Measurements from ENCODE around the gene RABL2B.
"Not testable (repeated sequence)": the region's sequence is repeated elsewhere in the genome, so short reads cannot be mapped to it uniquely, and the experiment has no call there.

Gene RABL2B

DNA sequence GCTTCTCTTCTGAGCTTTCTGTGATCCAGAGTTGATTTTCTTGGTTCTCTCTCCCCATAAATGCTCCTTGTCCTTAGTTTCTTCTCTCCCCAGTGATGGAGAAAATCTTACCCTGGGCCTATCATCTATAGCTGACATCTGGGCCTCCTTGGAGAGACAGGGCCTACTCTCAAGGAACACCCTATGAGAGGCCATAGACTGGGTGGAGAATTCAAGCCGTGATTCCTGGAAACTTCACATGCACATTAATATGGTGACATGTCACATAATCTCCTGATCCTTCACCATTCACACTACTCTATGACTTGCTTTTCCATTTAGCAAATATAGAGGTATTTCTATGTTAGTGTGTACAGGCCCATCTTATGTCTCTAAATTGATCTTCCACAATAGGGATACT lies 35.9 kb downstream of the RABL2B start:
- H3K4me3 ChIP-seq (ENCODE audit: low read length); DNase-seq (ENCODE audit: low read depth): not testable (repeated sequence)

DNA sequence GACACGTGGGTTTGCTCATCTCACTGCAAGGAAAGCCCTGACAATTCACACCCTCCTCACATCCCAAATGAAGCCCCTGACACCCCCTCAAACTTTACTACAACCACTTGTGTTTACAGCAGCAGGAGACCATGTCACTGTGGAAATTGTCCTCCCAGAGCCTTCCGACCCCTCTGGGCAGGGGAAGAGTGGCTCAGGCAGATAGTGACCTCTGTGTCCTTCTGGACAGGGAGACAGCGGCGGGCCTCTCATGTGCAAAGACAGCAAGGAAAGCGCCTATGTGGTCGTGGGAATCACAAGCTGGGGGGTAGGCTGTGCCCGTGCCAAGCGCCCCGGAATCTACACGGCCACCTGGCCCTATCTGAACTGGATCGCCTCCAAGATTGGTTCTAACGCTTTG lies 39.0 kb downstream of the RABL2B start:
- not testable (repeated sequence) for H3K4me3 ChIP-seq (ENCODE audit: low read length); DNase-seq (ENCODE audit: low read depth)

DNA sequence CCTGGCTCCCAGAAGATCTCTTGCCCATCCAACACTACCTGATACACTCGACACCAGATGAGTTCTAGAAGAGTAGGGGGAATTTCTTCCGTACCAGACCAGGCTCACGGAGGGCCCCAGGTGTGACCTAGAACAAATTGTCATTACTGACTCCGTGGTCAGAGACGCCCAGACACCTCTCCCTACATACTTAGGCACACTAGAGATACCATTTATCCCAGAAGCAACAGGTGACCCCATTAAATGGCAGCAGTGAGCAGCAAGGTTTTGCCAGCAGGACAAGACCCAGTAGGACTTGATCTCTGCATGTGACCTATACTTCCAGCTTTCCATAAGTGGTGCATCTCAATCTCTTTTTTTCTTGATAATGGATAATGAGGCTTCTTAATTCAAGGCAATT lies 42.7 kb downstream of the RABL2B start:
- not testable (repeated sequence) for H3K4me3 ChIP-seq (ENCODE audit: low read length); DNase-seq (ENCODE audit: low read depth)

DNA sequence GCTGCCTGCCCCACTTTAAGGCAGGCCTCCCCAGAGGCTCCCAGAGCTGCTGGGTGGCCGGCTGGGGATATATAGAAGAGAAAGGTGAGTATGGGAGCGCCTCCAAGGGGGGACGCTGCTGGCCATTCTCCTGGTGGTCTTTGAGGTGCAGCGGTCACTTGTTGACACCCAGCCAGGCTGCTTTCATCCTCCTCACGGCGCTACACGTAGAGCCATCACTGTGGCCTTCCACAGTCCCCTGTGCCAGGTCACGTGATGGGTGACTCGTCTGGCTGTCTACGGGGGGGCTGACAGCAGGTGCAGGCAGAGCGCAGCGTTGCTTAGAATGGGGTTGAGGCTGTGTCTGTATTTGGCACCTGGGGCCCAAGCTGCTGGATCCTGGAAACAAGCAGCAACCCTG lies 43.5 kb downstream of the RABL2B start:
- H3K4me3 ChIP-seq (ENCODE audit: low read length): no peak overlapping the region
- no peak for DNase-seq (ENCODE audit: low read depth)
- TF ChIP-seq, protein P1, sequence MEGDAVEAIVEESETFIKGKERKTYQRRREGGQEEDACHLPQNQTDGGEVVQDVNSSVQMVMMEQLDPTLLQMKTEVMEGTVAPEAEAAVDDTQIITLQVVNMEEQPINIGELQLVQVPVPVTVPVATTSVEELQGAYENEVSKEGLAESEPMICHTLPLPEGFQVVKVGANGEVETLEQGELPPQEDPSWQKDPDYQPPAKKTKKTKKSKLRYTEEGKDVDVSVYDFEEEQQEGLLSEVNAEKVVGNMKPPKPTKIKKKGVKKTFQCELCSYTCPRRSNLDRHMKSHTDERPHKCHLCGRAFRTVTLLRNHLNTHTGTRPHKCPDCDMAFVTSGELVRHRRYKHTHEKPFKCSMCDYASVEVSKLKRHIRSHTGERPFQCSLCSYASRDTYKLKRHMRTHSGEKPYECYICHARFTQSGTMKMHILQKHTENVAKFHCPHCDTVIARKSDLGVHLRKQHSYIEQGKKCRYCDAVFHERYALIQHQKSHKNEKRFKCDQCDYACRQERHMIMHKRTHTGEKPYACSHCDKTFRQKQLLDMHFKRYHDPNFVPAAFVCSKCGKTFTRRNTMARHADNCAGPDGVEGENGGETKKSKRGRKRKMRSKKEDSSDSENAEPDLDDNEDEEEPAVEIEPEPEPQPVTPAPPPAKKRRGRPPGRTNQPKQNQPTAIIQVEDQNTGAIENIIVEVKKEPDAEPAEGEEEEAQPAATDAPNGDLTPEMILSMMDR (conservative IDR thresholded peaks at IDR 0.05; ENCODE audit: low read depth, low read length): no peak

DNA sequence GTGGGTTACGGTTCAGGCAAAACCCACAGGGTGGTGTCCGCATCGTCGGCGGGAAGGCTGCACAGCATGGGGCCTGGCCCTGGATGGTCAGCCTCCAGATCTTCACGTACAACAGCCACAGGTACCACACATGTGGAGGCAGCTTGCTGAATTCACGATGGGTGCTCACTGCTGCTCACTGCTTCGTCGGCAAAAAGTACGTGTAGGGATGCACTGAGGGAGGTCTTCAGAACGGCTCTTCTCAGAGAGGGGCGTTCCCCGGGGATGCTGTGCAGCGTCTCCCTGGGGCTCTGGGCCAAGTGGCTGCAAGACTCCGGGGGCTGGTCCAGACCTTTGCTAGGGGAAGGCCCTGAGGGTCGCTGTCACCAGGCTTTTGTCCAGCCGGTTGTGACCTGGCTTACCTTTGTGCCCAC lies 44.2 kb downstream of the RABL2B start:
- TF ChIP-seq, protein P1 (conservative IDR thresholded peaks at IDR 0.05; ENCODE audit: low read depth, low read length): no peak
- H3K4me3 ChIP-seq (ENCODE audit: low read length): no peak overlapping the region
- DNase-seq (ENCODE audit: low read depth): no peak

DNA sequence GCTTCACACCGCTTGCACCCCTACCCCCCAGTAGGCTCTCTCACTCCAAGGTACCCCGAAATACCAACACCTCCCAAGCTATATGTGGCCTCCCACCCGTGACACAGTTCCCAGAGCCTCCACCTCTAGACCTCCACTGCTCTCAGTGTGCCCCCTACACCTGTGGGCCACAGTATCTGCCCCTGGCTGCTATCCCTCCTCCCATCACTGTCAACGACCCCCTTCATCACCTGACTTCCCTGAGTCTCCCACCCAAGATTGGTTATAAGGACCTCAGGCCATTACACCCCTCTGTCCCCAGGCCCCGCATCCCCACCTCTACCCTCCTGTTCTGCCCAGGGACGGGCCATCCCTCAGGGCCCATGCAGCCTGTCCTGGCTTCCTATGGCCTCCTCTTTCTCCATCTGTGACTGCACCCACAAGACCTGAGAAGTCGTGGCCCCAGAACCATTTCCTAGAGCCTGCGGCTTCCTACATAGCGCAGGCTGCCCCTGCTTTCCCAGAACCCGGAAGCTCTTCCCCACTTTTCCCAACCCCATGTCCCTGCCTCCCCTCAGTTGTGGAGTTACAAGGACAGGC lies 44.7 kb downstream of the RABL2B start:
- TF ChIP-seq, protein P1 (conservative IDR thresholded peaks at IDR 0.05; ENCODE audit: low read depth, low read length): no peak
- DNase-seq (ENCODE audit: low read depth): no peak
- H3K4me3 ChIP-seq (ENCODE audit: low read length): no peak overlapping the region

DNA sequence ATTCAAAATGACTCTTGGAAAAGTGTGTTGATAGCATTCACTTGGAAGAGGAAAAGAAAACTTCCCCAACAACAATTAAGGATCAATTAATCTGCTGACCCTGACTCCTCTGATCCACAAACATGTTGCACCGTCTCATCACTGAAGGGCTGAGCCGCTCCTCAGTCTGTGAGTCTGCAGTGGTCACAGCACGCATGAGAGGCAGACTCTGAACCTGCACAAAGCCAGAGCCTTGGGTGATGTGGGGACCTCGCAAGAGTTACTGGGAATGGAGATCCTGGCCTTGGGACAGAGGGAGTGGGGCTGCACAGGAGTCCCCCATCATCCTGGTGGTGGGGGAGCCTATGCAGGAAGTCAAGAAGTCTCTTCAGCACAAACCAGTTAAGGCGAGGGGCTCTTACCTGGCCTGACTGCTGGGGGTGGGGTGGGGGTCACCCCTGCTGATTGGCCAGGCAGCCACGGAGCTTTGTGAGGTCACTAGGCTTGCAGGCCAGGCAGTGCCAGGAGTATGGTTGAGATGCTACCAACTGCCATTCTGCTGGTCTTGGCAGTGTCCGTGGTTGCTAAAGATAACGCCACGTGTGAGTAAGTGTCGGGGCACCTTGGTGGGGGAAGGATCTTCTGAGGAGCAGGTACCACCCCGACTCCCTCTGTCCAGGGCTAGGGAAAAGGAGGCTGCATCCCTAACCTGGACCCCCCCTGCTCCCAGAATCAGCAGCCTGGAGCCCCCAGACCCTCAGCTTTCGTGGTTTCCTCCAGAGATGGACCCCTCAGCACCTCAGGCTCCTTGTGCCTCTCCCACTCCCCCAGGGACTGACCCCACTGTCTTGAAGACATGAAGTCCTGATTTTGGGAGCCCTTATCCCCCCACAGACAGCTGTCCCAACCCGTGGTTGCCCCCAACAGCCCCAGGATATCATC lies 45.4 kb downstream of the RABL2B start, which contains the start of gene ACR:
ACR (plus strand) TSS at position 477 of the 921 bp plus-strand sequence; CDS start at position 509, 32 bp downstream.
- H3K4me3 ChIP-seq (ENCODE audit: low read length): no peak within 1 kb of the TSS
- DNase-seq (ENCODE audit: low read depth): no peak
- TF ChIP-seq, protein P1 (conservative IDR thresholded peaks at IDR 0.05; ENCODE audit: low read depth, low read length): no peak

DNA sequence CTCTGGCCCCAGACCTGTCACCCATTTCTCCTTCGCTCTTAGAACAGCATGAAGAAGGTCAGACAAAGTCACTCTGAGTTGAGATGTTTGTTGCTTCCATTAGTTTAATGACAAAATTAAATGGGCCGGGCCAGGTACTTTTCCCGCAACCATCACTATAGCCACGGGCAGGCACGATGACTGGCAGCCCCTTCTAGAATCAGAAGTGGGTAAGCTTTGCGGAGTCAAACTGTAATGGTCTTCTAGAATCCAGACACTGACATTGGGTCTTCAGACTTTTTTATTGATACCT lies 47.8 kb downstream of the RABL2B start:
- no peak overlapping the region for H3K4me3 ChIP-seq (ENCODE audit: low read length)
- no peak for DNase-seq (ENCODE audit: low read depth)
- TF ChIP-seq, protein P1 (conservative IDR thresholded peaks at IDR 0.05; ENCODE audit: low read depth, low read length): no peak
